Skeletal muscle tissue (tissue), 4 donors: ENCODE data around the gene ZNF839. TPM values are rescaled to one million over a fixed set of nuclear protein-coding genes. Genes with fewer than 3 reads are reported as not detected.

Source experiments
- H3K27ac ChIP-seq: one replicate; pipeline ENCODE4 v1.7.0; 2013; ENCODE audit warnings: mild to moderate bottlenecking, low read depth, low read length, inconsistent platforms
- H3K27me3 ChIP-seq, 3 donors: one replicate each; pipeline ENCODE4 v1.7.0; 2013; ENCODE audit warnings: low read length in 3 of 3; ENCODE audit not compliant: control insufficient read depth in 3 of 3, insufficient read depth in 3 of 3
- H3K36me3 ChIP-seq, 3 donors: one replicate each; pipeline ENCODE4 v1.7.0; 2013; ENCODE audit warnings: low read length in 3 of 3; ENCODE audit not compliant: control insufficient read depth in 3 of 3, insufficient read depth in 3 of 3
- H3K4me1 ChIP-seq, 3 donors: one replicate each; pipeline ENCODE4 v1.7.0; 2013; ENCODE audit warnings: low read length in 3 of 3, mild to moderate bottlenecking in 3 of 3; ENCODE audit not compliant: control insufficient read depth in 3 of 3, insufficient read depth in 3 of 3
- H3K4me3 ChIP-seq, 3 donors: one replicate each; pipeline ENCODE4 v1.7.0; 2013; ENCODE audit warnings: low read length in 3 of 3
- H3K9ac ChIP-seq, 3 donors: one replicate each; pipeline ENCODE4 v1.7.0; 2013; ENCODE audit warnings: low read length in 3 of 3, mild to moderate bottlenecking in 3 of 3, moderate library complexity in 2 of 3, low read depth in 1 of 3
- H3K9me3 ChIP-seq, 3 donors: one replicate each; pipeline ENCODE4 v1.7.0; 2013; ENCODE audit warnings: low read length in 3 of 3; ENCODE audit not compliant: control insufficient read depth in 3 of 3
- total RNA-seq: library from RNA; depleted of rRNA; stranded (reverse); fragments of >200 nt; gene quantifications from one replicate; pipeline ENCODE4 v1.2.3, GENCODE V29; 2014
- donor health status: Osteomylitis.

Gene ZNF839
- total RNA-seq, 1 donor from 2014 or later = 15.7 TPM

- Histone ChIP-seq H3K27me3 (no peaks in the 10 kb centered on the region), H3K9me3 (no peaks in the 10 kb centered on the region), H3K4me3 (no peak overlapping the region), H3K36me3 (peaks cover 32 to 44% (median 38%) of the 10 kb centered on the region in 3 donors), H3K27ac (no peak overlapping the region), H3K4me1 (no peaks in the 10 kb centered on the region), H3K9ac (no peak overlapping the region)
These were observed 15.6 kb downstream of the ZNF839 start for GRCh38 chr14:102335163-102335562.

GRCh38 chr14:102338724-102339123 is 19.2 kb downstream of the ZNF839 start:
- Histone ChIP-seq H3K4me1 (no peaks in the 10 kb centered on the region), H3K36me3 (peaks cover 35 to 47% (median 45%) of the 10 kb centered on the region in 3 donors)

GRCh38 chr14:102341566-102341965 is 22.0 kb downstream of the ZNF839 start:
- Histone ChIP-seq H3K9me3 (no peaks in the 10 kb centered on the region), H3K27me3 (no peaks in the 10 kb centered on the region), H3K4me3 (no peak overlapping the region), H3K36me3 (peaks cover 45 to 60% (median 54%) of the 10 kb centered on the region in 3 donors), H3K27ac (no peak overlapping the region), H3K4me1 (no peaks in the 10 kb centered on the region), H3K9ac (no peak overlapping the region)

More at GRCh38 chr14:102338724-102339123, 19.2 kb downstream of the ZNF839 start:
- H3K9ac ChIP-seq = no peak overlapping the region
- no peaks in the 10 kb centered on the region for H3K27me3 ChIP-seq
- H3K4me3 ChIP-seq = no peak overlapping the region
- no peaks in the 10 kb centered on the region for H3K9me3 ChIP-seq
- no peak overlapping the region for H3K27ac ChIP-seq

GRCh38 chr14:102342238-102342637 is 22.7 kb downstream of the ZNF839 start:
- H3K27me3 ChIP-seq = no peaks in the 10 kb centered on the region
- H3K9ac ChIP-seq = no peak overlapping the region
- peaks cover 48 to 60% (median 59%) of the 10 kb centered on the region in 3 donors for H3K36me3 ChIP-seq
- no peaks in the 10 kb centered on the region for H3K9me3 ChIP-seq
- H3K4me3 ChIP-seq = no peak overlapping the region
- no peaks in the 10 kb centered on the region for H3K4me1 ChIP-seq
- H3K27ac ChIP-seq = no peak overlapping the region

GRCh38 chr14:102344084-102344483 is 24.5 kb downstream of the ZNF839 start:
- Histone ChIP-seq H3K4me3 (no peak overlapping the region), H3K27me3 (no peaks in the 10 kb centered on the region), H3K9me3 (no peaks in the 10 kb centered on the region), H3K27ac (no peak overlapping the region), H3K36me3 (peaks cover 53 to 65% (median 59%) of the 10 kb centered on the region in 3 donors), H3K9ac (no peak overlapping the region), H3K4me1 (no peaks in the 10 kb centered on the region)

- Histone ChIP-seq H3K36me3 (peaks cover 51 to 68% (median 63%) of the 10 kb centered on the region in 3 donors), H3K9ac (no peak overlapping the region)
These were observed 24.9 kb downstream of the ZNF839 start for GRCh38 chr14:102344485-102344884.

GRCh38 chr14:102345232-102345631 is 25.7 kb downstream of the ZNF839 start:
- no peak overlapping the region for H3K9ac ChIP-seq
- peaks cover 51 to 72% (median 67%) of the 10 kb centered on the region in 3 donors for H3K36me3 ChIP-seq

More at GRCh38 chr14:102344485-102344884, 24.9 kb downstream of the ZNF839 start:
- H3K27ac ChIP-seq = no peak overlapping the region
- no peaks in the 10 kb centered on the region for H3K27me3 ChIP-seq
- no peaks in the 10 kb centered on the region for H3K9me3 ChIP-seq
- no peaks in the 10 kb centered on the region for H3K4me1 ChIP-seq
- no peak overlapping the region for H3K4me3 ChIP-seq

GRCh38 chr14:102346645-102347044 is 27.1 kb downstream of the ZNF839 start:
- no peak overlapping the region for H3K4me3 ChIP-seq
- no peak overlapping the region for H3K9ac ChIP-seq
- H3K36me3 ChIP-seq = peaks cover 53 to 67% (median 61%) of the 10 kb centered on the region in 3 donors
- no peak overlapping the region for H3K27ac ChIP-seq
- no peaks in the 10 kb centered on the region for H3K9me3 ChIP-seq
- H3K27me3 ChIP-seq = no peaks in the 10 kb centered on the region
- H3K4me1 ChIP-seq = peaks cover 0 to 2% (median 0%) of the 10 kb centered on the region in 3 donors

More at GRCh38 chr14:102345232-102345631, 25.7 kb downstream of the ZNF839 start:
- Histone ChIP-seq H3K4me1 (no peaks in the 10 kb centered on the region), H3K9me3 (no peaks in the 10 kb centered on the region), H3K4me3 (no peak overlapping the region), H3K27me3 (no peaks in the 10 kb centered on the region), H3K27ac (no peak overlapping the region)

GRCh38 chr14:102348376-102348775 is 28.8 kb downstream of the ZNF839 start:
- Histone ChIP-seq H3K27me3 (no peaks in the 10 kb centered on the region), H3K9ac (no peak overlapping the region), H3K27ac (no peak overlapping the region), H3K36me3 (peaks cover 49 to 71% (median 59%) of the 10 kb centered on the region in 3 donors), H3K4me1 (peaks cover 0 to 2% (median 2%) of the 10 kb centered on the region in 3 donors), H3K9me3 (no peaks in the 10 kb centered on the region), H3K4me3 (no peak overlapping the region)

- H3K4me3 ChIP-seq = peak overlapping the region in 1 of 3 donors; percentile 11
- H3K36me3 ChIP-seq = peaks cover 45 to 75% (median 63%) of the 10 kb centered on the region in 3 donors
- H3K9me3 ChIP-seq = no peaks in the 10 kb centered on the region
- no peak overlapping the region for H3K9ac ChIP-seq
- peaks cover 0 to 2% (median 2%) of the 10 kb centered on the region in 3 donors for H3K4me1 ChIP-seq
- H3K27ac ChIP-seq = peak overlapping the region; percentile 58
- no peaks in the 10 kb centered on the region for H3K27me3 ChIP-seq
These were observed 31.5 kb downstream of the ZNF839 start for GRCh38 chr14:102351023-102351422.
